NCI-H82 treated with DMSO at 0.1 percent for 48 hours (cell line): ENCODE measurements around the gene MFSD11.
"Not testable (repeated sequence)": the region's sequence is repeated elsewhere in the genome, so short reads cannot be mapped to it uniquely, and the experiment has no call there.

Experiments
- DNase-seq: peaks from one replicate; lab custom pipeline; 2025; ENCODE audit not compliant: unreplicated experiment; lab: John Stamatoyannopoulos, UW

MFSD11 gene

GRCh38 chr17:76726231-76726775 is 11.6 kb upstream of the MFSD11 start, which contains the start of gene JMJD6:
JMJD6 (minus strand) TSS chr17:76726606; CDS start chr17:76726475, 131 bp downstream.
- DNase-seq: peak; percentile 95

- no peak for DNase-seq
These were observed 10.9 kb upstream of the MFSD11 start, which contains the start of gene METTL23 for GRCh38 chr17:76726776-76727718. METTL23 (plus strand) TSS chr17:76726839; CDS start chr17:76729711, 2,872 bp downstream.

DNA sequence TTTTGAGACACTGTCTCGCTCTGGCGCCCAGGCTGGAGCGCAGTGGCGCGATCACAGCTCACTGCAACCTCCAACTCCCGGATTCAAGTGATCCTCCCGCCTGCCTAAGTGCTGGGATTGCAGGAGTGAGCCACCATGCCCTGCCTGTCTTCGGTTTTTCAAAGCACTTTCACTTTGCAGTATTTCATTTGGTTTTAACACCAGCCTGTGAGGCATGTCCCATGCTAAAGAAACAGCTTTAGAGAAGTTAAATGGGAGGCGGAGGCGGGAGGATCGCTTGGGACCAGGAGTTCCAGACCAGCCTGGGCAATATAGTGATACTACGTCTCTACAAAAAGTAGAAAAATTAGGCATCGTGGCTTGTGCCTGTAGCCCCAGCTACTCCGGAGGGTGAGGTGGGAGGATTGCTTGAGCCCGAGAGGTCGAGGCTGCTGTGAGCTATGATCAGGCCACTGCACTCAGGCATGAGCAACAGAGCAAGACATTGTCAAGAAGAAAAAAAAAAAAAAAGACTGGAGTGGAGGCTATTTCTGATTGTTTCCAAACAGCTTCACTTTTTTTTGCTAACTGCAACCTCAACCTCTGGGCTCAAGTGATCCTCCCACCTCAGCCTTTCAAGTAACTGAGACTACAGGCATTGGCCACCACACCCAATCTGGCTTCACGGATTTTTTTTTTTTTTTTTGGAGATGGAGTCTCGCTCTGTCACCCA is 10.0 kb upstream of the MFSD11 start:
- no peak for DNase-seq

GRCh38 chr17:76731800-76732733 is 5.9 kb upstream of the MFSD11 start:
- not testable (repeated sequence) for DNase-seq

DNA sequence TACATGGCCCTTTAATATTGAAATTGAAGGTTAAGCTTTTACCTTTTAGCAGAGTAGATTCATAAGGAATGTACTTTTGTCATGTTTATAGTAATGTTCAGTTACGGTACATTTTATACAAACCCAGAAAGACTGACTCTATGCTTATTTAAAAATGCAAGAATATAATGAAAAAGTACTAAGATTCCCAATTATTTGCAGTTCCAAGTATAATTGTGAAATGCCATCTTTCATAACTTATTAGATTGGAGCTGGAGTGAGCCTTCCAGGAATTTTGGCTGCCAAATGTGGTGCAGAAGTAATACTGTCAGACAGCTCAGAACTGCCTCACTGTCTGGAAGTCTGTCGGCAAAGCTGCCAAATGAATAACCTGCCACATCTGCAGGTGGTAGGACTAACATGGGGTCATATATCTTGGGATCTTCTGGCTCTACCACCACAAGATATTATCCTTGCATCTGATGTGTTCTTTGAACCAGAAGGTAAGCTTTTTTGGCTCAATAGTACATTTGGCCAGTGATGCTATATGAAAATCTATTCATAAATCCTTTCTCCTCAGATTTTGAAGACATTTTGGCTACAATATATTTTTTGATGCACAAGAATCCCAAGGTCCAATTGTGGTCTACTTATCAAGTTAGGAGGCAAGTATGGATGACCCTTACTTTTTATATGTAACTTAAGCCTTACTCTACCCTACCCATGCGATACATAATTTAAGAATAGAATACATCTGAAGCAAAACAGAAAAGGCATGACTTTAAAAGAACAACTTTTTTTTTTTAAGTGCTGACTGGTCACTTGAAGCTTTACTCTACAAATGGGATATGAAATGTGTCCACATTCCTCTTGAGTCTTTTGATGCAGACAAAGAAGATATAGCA is 4.9 kb upstream of the MFSD11 start:
- no peak for DNase-seq

GRCh38 chr17:76733618-76733957 is 4.3 kb upstream of the MFSD11 start:
- no peak for DNase-seq

GRCh38 chr17:76734080-76734840 is 3.7 kb upstream of the MFSD11 start:
- no peak for DNase-seq

- DNase-seq: no peak
These were observed 2.9 kb upstream of the MFSD11 start for GRCh38 chr17:76735006-76735405.

GRCh38 chr17:76735586-76736348 is 2.2 kb upstream of the MFSD11 start:
- DNase-seq: no peak

DNA sequence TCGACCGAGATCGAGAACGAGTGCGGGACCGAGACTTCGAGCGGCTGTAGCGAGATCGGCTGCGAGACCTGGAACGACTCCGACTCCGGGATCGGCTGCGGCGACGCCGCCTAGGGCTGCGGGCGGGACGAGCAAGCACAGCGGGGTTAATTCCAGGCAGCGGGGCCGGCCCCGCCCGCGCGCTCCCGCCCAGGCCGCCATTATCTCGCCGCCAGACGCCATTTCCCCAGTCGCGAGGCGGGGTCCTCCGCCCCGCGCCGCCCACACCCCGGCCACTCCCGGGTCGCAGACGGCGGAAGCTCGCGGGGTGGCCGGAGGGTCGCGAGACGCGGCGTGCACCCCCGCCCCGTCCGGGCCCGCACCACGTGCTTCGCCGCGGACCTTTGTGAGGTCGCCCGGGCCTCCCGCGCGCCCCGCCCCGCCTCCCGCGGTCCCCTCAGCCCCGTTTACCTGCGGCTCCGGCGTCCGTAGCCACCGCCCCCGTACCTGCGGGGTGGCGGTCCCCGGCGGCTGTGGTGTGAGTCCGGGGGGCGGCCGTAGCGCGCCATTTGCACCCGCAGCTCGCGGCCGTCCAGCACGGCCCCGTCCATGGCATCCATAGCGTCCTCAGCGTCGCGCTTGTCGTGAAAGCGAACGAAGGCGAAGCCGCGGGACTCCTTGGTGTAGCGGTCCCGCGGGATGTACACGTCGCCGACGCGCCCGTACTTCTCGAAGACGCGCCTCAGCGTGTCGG is 1.4 kb upstream of the MFSD11 start:
- no peak for DNase-seq

GRCh38 chr17:76737082-76737675 is 740 bp upstream of the MFSD11 start, which contains the start of gene SRSF2:
SRSF2 (minus strand) TSS chr17:76737331; CDS start chr17:76737160, 171 bp downstream.
- DNase-seq: peak; percentile 96

DNA sequence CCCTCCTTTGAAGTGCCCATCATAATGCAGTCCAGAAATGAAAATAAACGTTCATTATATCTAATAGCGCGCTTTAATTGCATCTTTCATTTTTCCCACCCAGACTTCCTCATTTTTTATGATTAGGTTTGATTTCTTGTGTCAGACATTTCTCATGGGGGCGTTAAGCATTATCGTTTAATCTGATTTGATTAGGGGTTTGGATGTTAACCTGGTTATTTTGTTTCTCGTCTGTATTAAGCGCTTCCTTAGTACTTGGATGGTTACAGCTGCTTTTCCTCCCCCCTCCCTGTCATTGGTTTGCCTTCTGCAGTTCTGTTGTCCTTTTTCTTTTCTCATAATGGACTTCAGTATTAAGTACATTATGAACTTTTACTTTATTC is 540 bp downstream of the MFSD11 start:
- DNase-seq: no peak

- not testable (repeated sequence) for DNase-seq
These were observed 1.7 kb downstream of the MFSD11 start for GRCh38 chr17:76739568-76740115.

DNA sequence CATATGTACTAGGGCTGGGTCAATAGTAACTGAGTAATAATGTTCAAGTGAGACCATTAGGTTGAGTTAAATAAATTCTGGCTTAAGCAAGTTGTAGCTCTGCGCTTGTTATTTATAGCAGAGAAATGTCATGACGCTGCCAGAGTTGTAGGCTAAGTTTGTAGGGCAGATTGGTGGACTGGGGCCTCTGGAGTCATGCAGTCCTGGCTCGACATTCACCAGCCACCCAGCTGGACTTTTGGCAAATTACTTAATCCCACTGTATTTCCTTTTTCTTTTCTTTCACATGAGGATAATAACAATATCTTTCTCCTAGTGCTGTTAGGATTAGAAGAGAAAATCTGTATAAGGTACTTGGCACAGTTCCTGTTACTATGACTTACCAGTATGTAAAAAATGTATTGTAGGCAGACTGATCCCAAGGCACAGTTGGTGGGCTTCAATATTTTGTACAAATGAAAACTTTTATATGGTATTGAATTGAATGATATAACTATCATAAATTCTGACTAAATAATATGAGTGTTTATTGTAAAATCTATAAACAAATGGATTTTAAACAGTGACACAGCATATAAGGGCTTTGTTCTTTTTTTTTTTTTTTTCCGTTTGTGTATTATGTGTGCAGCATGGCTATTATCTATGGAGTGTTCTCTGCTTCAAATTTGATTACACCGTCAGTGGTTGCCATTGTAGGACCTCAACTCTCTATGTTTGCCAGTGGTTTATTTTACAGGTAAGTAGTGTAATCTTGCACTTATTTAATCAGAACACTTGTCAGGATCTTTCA is 2.6 kb downstream of the MFSD11 start:
- DNase-seq: no peak

DNA sequence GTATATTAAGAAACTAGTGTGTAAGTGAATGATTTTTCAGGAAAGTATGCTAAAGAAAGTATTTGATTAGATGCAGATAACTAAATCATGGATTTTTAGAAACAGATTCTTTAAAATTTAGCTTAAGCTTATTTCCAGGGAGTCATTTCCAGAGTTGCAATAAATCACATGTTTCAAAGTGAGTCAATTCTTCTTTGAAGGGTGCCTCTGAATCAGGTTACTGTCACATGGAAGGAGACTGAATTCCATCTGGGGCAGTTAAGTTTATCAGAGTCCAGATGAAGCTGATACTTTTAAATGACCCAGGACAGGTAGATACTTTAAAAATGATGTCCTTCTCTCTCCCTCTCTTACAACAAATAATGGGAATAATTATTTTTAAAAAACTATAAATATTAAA is 5.0 kb downstream of the MFSD11 start:
- DNase-seq: no peak

- no peak for DNase-seq
These were observed 6.8 kb downstream of the MFSD11 start for GRCh38 chr17:76744747-76745146.
